Stimulated activated CD4-positive, alpha-beta T cell treated with anti-CD3 and anti-CD28 coated beads, Interleukin-15, amount 100 ng/mL, for 48 hours (primary cell): Measurements from ENCODE around the gene SPATA7.
A peak's percentile ranks its signal among the peaks of the same experiment; 100 is the strongest.

Experiments used
- DNase-seq, 2 donors: peaks; one replicate each; pipeline ENCODE4 v3.0.0-alpha.2; 2020; ENCODE audit warnings: low read depth in 2 of 2

Gene SPATA7

DNA sequence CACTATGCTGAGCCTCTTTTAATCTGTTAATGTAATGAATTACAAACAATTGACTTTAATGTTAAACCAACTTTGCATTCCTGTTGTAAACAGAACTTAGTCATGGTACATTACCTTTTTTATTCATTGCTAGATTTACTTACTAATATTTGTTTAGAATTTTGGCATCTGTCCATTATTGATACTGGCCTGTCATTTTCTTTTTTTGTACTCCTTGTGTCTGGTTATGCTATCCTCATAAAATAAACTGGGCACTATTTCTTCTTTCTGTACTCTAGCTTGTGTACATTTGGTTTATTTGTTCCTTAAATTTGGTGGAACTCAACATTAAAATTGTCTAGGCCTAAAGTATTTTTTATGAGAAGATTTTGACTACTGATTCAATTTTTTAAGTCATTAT lies 32.1 kb downstream of the SPATA7 start:
- no peak for DNase-seq

DNA sequence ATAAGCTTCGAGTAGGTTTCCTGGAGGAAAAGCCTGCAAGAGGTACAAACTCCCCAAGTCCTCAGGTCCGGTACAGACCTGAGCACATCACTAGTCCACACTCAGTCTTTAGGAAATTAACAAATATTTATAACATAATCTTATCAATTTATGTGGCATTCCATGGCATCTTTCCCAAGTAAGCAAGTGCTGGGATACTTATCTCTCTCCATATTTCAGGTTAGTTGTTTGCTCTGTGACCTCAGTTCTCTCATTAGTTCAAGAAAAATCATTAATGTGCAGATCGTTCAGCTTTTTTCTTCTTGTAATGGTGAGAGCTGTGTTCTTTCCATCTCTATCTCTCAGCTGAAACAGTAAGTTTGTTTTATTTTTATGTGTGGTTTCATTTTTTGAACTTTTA lies 34.7 kb downstream of the SPATA7 start:
- DNase-seq: no peak

DNA sequence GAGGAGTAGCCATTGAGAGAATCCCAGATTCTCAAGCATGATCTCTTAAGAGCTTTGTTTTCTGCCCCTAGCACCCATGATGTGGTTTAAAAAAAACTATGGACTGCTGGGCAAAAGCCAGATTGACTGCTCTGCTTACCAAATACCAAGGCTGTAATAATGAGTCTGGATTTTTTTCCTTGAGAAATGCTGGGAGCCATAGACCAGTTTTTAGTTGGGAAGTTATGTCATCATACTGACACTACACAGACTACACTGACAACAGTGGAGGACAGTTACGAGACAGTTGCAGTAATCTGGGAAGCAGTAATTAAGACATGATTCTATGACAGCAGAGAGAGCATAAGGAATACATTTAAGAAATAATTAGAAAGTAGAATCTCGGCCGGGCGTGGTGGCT lies 35.8 kb downstream of the SPATA7 start:
- DNase-seq: no peak

DNA sequence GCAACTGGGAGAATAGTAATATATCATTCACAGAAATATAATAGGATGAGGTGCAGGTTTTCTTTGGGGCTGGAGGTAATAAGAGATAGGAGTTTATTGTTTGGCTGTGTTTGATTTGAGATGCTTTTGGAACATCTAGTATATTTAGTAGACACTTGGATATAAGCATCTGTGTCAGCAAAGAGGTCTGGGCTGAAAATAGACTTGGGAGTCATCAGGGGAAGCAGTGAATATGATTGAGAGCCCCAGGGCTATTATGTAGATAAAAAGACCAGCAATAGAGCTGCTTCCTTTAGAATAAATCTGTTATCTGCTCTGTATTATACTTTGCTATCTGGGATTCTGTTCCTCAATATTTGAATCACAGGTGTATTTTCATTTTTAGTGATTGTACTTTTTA lies 36.6 kb downstream of the SPATA7 start:
- no peak for DNase-seq

DNA sequence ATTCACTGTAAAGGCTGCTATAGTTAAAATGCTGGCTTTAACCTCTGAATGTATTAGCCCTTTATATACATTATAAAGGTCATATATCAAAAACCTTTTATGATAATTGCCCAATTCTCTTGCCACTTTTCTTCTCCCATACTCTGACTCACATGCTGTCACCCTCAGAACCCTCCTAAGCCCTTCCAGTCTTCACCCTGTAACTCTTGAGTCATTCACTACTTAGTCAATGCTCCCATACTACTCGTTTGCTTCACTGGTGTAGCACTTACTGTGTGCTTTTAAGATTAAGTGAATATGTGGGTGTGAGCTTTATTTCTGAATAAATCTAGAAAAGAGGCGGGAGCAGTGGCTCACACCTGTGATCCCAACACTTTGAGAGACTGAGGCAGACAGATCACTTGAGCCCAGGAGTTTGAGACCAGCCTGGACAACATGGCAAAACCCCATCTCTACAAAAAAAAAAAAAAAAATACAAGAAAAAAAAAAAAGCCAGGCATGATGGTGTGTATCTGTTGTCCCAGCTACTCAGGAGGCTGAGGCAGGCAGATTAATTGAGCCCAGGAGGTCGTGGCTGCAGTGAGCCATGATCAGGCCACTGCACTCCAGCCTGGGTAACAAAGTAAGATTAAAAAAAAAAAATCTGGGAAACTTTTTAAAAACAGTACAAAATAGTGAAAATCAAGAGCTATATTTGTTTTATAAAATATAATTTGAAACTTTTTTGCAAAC lies 37.6 kb downstream of the SPATA7 start:
- no peak for DNase-seq

DNA sequence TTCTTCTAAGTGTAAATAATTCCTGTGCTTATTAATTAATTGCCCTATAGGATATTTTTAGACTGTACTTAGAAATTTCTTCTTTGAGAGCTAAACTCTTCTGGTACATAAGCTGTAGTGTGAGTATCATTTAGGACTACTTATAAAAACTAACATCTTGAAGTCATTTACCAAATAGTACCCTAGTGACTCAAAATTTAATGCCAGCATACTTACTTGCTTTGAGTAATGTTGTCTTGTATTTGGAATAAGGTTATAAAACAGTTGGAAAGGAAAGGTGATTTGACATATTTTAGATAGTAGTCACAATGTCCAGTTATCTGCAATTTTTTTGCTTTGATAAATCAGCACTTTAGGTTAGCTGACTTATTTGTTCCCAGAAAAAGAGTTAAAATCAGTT lies 39.1 kb downstream of the SPATA7 start:
- no peak for DNase-seq

DNA sequence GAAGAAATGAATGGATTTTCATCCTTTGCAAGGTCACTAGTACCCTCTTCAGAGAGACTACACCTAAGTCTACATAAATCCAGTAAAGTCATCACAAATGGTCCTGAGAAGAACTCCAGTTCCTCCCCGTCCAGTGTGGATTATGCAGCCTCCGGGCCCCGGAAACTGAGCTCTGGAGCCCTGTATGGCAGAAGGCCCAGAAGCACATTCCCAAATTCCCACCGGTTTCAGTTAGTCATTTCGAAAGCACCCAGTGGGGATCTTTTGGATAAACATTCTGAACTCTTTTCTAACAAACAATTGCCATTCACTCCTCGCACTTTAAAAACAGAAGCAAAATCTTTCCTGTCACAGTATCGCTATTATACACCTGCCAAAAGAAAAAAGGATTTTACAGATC lies 40.8 kb downstream of the SPATA7 start:
- DNase-seq: no peak

DNA sequence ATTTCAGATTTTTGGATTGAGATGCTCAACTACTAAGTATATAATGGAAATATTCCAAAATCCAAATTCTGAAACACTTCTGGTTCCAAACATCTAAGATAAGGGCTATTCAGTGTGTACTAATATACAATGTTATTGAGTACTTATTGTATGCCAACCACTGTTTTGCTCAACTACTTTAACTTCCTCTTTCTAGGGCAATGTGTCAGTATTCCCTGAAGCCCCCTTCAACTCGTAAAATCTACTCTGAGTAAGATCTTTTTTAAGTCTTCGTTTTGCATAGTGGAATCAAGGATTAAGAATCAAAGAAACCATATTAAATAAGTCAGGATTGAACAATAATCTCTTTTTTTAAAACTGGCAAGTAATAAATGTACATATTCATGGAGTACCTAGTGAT lies 45.5 kb downstream of the SPATA7 start:
- no peak for DNase-seq

DNA sequence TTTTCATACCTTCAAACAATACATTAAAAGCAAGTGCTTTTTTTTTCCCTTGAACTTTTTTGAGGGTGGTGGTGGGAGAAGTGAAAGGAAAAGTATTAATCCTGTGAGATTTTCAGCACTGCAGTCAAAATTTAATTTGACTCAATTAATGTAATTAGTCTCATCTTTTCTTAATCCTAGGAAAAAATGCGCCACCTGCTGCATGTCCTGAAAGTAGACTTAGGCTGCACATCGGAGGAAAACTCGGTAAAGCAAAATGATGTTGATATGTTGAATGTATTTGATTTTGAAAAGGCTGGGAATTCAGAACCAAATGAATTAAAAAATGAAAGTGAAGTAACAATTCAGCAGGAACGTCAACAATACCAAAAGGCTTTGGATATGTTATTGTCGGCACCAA lies 52.2 kb downstream of the SPATA7 start:
- DNase-seq: no peak

DNA sequence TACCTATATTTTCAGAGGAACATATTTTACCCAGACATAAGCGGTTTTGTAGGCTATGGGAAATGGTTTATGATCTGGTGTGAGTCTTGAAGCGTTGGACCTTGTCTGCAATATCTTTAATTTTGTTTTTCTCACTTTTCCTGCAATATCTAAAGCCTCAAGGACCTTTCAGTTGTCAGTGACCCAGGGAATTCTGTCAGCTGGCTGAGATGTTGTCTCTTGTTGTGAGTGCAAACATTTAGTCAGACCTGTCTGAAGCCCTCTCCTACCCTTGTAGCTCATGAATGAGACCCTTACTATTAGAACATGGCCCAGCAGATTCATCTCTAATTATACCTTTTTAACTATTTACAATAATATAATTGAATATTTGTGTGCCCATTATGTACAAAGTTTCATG lies 53.6 kb downstream of the SPATA7 start:
- no peak for DNase-seq

DNA sequence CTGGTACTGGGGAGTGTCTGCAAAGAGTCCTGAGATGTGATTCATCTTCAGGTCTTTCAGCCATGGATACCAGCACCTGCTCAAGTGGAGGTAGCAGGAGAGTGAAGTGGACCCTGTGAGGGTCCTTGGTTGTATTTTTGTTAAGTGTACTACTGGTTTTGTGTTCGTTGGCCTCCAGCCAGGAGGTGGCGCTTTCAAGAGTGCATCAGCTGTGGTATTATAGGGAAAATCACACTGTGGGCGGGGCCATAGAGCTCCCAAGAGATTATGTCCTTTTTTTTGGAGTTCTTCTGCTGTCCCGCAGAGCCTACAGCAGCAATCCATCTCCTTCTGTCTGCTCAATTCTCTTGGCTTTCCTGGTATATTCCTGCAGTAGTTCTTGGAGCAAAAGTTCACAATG lies 66.8 kb downstream of the SPATA7 start:
- no peak for DNase-seq

DNA sequence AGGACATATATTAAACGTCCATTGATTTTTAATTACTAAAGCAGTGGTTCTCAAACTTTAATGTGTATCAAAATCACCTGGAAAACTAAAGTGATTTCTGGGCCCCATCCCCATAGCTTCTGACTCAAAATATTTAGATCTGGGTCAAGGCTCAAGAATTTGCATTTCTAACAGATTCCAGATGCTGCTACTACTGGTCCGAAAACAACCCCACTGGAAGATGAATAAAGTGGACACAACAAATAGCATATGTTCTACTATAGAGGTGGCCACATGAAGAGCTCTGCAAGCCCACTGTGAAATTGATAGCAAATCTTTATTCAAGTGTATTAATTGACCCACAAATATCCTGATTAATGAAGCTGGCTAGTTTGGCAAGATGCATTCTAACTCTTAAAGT lies 69.4 kb downstream of the SPATA7 start:
- DNase-seq: no peak

DNA sequence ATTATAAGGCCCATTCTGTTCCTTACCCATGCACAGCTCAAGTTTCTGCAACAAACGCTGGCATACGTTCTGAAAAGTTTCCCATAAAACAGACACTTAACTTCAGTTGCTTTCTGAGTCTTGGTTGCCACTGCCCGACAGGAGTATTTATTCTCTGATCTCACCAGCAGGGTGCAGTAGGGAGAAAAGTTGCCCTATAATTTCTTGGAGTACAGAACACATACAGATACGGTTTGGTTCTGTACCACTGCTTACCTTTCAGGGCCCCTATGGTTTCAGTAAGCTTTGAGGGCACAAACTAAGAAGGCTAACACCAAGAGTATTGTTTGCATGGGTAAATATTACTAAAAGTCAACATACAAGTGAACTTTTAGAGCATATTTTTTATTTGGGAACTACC lies 77.9 kb downstream of the SPATA7 start:
- peak in 1 of 2 donors; percentile 7 for DNase-seq

DNA sequence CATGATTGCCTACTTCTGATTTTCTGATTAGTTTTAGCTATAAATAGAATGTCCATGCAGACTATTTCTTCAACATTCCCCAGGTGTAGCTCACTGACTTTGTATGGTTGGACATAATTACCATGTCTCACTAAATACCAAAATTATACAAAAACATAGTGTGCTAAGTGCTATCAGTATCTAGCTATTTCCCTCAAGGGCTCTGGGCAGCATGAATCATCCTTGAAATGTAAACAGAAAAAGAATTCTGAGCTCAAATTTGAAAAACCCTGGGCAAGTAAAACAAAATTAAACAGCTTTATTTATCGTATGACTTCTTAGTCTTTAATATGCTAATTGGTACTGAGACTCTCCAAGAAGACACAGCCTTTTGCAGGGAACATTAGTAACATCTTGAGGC lies 82.9 kb downstream of the SPATA7 start:
- DNase-seq: no peak

DNA sequence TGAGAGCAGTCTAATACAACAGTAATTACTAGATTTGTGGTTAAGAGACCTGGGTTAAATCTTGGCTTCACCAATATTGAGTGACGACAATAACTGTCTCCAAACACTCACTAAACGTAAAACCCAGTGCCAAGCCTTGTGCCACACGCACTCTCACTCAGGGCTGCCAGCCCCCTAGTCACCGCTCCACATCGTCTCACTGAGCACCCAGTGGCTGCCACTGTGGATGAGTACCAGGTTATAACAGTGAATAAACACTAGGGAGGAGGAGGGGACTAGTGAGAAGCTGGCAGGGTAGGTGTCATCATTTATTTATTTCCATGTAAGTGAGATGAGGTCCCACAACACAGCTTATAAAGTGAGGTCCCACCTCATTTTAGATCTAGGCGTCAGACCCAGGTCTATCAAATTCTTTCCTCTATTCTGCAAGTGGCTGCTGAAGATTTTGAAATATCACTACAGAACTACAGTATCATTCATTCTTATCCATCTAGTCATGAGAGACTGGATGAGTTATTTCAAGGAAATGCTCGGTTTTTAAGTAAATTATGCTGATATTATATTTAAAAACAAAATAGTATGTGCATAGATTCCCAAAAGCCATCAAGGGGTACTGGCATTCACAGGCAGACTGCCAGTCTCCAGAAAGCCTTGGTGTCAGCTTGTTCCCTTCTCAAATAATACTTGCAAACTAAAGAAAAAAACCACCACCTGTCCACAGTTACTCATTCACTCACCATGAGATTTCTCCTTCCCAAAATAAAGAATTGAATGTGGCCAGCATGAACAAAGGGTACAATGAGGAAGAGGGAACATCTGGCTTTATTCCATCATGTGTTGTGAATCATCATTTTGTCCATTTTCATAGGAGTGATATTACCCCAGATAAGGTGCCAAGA lies 85.3 kb downstream of the SPATA7 start:
- DNase-seq: no peak

DNA sequence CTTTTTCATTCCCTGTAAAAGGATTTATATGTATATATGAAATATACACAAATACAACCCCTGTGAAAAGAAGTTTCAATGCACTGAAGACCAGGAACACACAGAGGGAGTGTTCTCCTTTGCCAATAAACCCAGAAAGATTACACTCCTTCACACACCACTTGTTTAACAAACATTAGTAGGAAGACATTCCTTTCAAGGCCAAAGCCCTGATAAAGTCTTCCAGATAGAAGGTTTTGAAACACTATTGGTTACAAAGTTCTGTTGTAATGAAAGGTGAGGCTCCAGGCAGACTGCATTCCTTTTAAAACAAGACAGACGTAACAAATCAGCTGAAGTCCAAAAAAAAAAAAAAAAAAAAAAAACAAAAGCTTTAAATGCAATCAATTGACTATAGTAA lies 88.3 kb downstream of the SPATA7 start:
- DNase-seq: no peak

DNA sequence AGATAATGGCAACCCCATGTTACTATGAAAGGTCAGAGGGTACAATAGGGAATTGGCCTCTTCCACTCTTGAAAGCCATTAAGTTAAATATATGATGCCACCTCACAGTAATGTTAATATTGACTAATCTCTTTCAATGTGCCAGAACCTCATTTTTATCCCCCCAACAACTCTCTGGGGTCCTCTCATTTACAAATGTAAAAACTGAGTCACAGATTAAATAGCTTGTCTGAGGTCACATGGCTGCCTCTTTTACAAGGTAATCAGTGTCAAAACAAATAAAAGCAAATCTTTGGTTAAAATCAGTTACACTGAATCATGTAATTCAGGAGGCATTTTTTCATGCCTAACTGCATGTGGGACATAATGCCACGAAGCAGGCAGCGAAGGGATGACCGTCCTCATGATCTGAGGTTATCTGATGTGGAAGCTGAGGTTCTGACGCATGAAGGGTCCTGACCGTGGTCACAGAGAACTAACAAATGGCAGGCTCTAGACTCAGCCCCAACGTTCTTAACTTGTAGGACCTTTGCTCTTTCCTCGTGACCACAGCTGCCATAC lies 90.8 kb downstream of the SPATA7 start:
- no peak for DNase-seq

DNA sequence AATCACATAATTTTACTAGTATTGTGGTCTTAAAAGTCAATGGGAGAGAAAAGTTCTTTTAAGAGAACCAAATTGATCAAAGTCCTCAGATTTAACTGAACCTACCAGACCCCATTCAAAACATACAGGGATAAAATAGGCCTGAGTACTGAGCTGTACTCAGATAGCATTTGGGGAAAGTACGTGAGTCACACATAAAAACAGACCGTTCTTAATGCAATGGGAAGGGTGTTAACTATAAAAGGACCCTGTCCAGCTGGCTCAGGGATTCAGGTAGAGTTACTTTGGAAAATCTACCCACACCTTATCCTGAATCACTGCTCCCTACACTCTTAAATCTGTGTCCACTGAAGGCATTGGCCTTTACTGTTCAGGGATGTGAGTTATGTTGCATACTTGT lies 91.4 kb downstream of the SPATA7 start:
- DNase-seq: no peak

DNA sequence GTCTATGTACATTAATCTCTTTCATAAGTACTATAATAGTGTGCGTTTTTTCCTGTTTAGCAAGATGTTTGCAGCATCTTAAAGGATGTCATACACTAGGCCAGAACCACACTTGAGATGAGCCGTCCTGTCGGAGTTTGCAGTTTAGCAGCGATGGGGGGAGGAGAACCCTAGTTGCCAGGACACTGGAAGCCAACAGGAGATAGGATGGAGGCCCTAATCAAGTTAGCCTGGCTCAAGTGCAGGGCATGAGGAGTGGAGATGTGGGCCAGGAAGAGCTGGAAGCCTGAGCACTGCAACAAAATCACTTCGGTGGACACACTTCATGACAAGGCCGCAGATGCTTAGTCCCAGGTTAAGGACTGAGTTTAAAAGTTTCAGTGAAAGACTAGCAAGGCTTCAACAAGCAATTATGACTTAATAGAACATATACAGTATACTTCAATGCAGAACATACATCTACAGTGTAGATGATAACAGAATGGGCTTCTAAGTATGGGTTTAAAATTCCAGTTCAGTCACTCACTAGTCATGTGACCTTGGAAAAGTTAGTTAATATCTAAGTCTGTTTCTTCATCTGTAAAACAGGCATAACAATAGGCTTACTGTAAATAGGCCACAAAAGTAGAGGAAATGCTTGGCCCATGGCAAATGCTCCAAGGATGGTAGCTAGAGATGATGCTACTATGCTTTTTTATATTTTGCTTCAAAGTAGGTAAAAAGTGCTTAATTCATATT lies 92.2 kb downstream of the SPATA7 start:
- no peak for DNase-seq

DNA sequence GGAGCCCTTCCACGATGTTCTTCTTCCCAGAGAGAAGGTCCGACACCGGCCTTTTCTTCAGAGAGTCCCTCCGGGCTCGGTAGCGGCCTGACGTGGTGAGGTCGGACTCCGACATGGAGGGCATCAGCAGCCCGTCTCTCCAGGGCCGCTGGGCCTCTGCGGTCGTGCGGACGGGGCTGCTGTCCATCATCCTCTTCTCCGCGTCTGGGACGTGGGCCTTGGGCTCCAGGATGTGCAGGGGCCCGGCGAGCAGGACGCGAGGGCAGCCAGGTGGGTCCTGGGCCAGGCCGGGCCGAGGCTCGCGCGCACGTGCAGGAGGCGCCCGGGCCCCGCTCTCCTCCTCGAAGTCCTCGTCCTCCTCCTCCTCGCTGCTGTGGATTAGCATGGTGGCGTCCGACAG lies 93.5 kb downstream of the SPATA7 start:
- DNase-seq: no peak

DNA sequence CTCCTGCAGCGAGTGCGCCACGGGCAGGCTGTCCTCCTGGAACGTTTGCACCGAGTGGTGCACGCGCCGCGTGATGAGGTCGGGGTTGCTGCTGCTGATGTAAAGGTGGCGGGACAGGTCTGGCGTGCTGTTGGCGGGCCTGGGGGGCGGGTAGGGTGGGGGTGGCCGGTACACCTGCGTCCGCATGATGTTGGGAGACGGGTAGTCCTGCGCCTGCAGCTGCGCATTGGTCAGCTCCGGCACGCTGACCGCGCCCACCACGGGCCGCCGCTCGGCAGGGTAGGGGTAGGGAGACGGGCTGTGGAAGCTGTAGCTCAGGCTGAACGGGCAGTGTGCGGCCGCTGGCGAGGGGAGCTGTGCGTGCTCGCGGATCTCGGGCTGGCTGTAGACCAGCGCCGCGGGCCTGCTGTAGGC lies 94.1 kb downstream of the SPATA7 start:
- no peak for DNase-seq

DNA sequence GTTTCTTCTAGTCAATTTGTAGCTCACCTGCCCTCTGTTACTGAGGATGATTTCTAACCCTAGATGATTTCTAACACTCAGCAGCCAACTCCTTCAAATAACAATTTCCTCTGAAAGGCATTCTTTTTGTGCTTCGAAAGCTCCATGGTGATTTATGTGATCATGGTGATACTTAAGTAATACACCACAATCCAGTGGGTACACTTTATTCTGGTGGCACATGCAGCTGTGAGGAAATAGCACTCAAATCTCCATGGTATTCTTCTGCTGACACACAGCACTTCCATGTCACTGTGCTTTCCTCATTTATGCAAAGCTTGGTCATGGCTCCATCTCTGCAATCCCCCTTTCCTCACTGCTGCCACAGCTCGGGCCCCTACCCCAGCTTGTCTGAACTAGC lies 95.6 kb downstream of the SPATA7 start:
- DNase-seq: no peak
